Fibroblast of lung (primary cell): ENCODE data around the gene STK11.

Source experiments
- CTCF ChIP-seq, 2 donors: IDR thresholded peaks in 1 of 2; conservative IDR thresholded peaks in 1 of 2; 1 replicate in 1 of 2; 2 replicates in 1 of 2; pipeline ENCODE4 v1.5.1; 2011 to 2012; ENCODE audit warnings: low read length in 2 of 2, control low read depth in 1 of 2, inconsistent platforms in 1 of 2, low read depth in 1 of 2, mild to moderate bottlenecking in 1 of 2
- EZH2 ChIP-seq: IDR thresholded peaks from 2 replicates; pipeline ENCODE4 v1.5.1; 2012; ENCODE audit warnings: low read length, control low read depth, mild to moderate bottlenecking; ENCODE audit errors: missing control alignments

- TF ChIP-seq CTCF (conservative IDR thresholded peaks at IDR 0.05 in 1 of 2, IDR thresholded peaks at IDR 0.05 in 1 of 2; ENCODE audit: low read depth in 1 of 2, low read length in 2 of 2) (no peak), EZH2 (no peak)
Measured at GRCh38 chr19:1266129-1266915, 60.7 kb downstream of the STK11 start.
